NCI-H2171 treated with DMSO at 0.1 percent for 48 hours (cell line): ENCODE data around the gene RRP15.
A peak's percentile ranks its signal among the peaks of the same experiment; 100 is the strongest.
"Not testable (repeated sequence)": the region's sequence is repeated elsewhere in the genome, so short reads cannot be mapped to it uniquely, and the experiment has no call there.

ENCODE experiments used
- DNase-seq: peaks from one replicate; lab custom pipeline; 2025; lab: John Stamatoyannopoulos, UW

The RRP15 gene

DNA sequence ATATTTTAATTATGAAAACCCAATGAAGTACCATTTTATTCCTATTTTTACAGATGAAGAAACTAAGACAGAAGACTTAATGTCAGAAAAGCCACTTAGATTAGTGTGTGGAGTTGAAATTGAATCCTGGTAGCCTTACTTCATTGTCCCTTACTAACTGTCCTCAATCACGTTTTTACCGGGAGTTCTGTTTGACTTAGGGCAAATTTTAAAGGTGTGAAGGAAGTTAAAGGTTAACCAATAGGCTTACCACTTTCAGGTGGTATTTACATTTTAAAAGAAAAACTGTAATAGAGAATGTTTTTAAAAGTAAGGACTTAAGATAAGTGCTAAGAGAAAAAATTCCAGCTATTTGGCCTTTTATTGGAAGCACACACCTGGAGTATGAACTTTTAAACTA lies 12.4 kb downstream of the RRP15 start:
- DNase-seq: no peak

GRCh38 chr1:218297867-218298266 lies 12.8 kb downstream of the RRP15 start:
- no peak for DNase-seq

- peak; percentile 6 for DNase-seq
These were observed 13.3 kb downstream of the RRP15 start for GRCh38 chr1:218298398-218298797.

- peak; percentile 50 for DNase-seq
These were observed 14.3 kb downstream of the RRP15 start for GRCh38 chr1:218299416-218299815.

DNA sequence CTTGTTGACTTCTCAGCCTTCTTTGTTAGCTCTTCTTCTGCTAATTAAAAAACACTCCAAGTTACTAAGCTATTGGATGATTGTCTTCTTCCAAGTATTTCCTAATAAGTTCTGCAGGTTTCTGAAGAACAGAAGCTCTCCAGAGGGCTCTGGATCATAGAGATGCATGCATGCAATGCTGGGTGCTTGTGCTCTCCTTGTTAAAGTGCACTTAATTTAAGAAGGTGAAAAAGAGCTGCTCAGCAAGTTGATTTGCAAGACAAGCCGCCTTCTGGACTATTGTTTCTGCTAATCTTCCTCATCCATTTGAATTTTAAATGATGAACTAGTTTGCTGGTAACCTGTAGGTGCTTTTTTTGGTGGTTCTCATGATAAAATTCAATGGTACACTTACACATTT lies 16.1 kb downstream of the RRP15 start:
- DNase-seq: no peak

GRCh38 chr1:218302155-218302554 lies 17.1 kb downstream of the RRP15 start:
- no peak for DNase-seq

DNA sequence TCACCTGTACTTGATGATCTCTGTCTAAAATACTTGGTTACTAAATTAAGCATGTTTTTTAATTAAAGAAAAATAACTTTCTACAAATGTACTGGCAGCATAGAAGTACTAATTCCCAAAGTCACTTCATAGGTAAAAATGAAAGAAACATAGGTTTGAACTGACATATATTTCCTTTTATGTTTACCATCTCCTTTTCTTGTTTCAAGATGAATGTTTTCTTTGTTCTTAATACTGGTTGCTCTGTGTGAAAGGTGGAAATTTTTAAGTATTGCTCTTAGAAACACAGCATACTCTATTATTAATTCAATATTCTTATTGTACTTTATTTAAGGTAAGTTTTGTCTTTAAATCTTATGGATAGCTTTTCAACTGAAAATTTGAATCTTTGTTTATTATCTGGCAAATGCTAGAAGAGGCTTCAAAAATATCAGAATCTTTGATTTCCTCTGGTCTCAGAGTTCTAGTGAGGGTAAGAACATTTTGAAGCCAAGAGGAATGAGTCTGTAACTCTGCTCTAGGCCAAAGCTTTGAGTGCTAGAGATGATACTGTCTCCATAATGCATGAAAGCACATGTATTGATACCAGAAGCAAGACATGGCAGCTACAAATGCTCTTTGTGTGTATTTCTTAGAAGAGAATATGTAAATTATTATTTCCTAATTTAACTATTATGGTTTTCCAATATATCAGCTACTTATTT lies 18.2 kb downstream of the RRP15 start:
- no peak for DNase-seq

- peak; percentile 79 for DNase-seq
These were observed 19.4 kb downstream of the RRP15 start for GRCh38 chr1:218304281-218305039.

DNA sequence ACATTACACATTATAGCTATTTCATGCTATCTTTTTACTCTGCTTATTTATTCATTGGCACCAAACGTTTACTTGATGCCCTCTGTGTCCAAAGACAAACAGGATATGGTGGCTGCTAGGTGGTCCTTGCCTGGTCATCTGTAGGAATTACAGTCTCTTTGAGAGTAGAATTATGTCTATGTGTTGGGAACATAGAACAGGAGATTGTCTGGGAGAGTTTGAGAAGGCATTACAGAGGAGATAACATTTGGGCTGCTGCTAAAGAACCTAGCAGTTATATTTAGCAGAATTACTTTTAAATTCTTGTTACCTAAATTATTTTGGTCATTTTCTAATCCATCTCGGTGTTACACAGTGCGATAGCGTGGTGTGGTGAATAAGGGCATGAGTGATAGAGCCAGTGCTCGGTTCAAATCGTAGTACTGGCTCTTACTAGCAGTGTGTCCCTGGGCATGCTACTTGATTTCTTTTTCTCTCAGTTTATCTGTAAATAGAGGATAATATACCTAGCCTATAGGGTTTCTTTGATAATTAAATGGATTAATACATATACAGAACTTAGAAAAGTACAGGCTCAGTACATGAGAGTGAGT lies 20.5 kb downstream of the RRP15 start:
- DNase-seq: no peak

- DNase-seq: no peak
These were observed 27.4 kb downstream of the RRP15 start for GRCh38 chr1:218312509-218312908.

- no peak for DNase-seq
These were observed 29.2 kb downstream of the RRP15 start for GRCh38 chr1:218314316-218314715.

DNA sequence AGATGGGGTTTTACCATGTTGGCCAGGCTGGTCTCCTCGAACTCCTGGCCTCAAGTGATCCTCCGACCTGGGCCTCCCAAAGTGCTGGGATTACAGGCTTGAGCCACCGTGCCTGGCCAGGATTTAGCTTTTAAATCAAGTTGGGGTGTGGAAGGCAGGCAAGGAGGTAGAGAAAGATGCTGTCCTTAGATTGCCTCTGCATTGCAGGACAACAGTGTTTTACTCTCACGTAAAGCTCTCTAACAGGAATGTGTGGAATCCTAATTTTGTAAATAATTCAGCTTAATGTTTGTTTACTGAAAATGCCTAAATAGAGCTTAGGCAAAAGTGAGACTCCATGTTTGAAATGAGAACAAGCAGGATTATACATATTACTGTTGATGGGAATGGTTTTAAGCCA lies 30.5 kb downstream of the RRP15 start:
- no peak for DNase-seq

GRCh38 chr1:218317061-218317460 lies 32.0 kb downstream of the RRP15 start:
- no peak for DNase-seq

DNA sequence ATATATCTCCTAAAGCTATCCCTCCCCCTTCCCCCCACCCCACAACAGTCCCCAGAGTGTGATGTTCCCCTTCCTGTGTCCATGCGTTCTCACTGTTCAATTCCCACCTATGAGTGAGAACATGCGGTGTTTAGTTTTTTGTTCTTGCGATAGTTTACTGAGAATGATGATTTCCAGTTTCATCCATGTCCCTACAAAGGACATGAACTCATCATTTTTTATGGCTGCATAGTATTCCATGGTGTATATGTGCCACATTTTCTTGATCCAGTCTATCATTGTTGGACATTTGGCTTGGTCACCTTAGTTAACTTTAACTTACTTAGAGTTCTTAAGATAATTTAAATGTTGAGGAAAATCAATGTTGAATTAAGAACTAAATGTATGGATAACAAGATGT lies 35.1 kb downstream of the RRP15 start:
- DNase-seq: not testable (repeated sequence)

- no peak for DNase-seq
These were observed 37.7 kb downstream of the RRP15 start for GRCh38 chr1:218322762-218323161.

DNA sequence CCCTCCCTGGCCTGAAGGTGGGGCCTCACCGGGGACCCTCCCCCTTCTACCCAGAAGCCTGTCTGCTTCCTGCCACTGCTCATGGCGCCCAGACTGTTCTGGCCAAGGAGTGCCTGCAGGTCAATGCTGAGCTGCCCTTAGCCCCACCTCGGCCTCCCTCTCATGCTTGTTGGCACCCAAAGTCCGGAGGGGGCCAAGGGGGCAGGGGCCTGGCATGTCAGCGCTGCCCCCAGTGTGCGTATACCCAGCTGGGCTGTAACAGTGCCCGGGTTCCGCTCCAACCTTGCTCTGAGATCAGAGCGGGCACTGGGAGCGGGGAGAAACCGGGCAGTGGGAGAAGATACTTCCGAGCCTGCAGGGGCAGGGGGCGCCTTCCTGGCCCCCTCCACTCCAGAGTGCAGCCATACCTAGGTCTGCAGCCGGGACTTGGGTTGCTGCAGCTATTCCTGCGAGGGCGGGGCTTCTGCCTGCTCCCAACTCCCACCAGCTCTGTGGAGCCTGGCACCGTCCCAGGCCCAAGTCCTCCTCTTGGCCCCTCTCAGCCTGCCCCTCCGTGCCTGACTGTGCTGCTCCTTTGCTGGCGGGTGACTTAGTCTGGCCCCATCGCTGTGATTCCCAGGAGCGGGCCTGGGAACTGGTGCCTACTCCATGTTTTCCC lies 38.6 kb downstream of the RRP15 start:
- DNase-seq: no peak

GRCh38 chr1:218324226-218324580 lies 39.1 kb downstream of the RRP15 start:
- no peak for DNase-seq

DNA sequence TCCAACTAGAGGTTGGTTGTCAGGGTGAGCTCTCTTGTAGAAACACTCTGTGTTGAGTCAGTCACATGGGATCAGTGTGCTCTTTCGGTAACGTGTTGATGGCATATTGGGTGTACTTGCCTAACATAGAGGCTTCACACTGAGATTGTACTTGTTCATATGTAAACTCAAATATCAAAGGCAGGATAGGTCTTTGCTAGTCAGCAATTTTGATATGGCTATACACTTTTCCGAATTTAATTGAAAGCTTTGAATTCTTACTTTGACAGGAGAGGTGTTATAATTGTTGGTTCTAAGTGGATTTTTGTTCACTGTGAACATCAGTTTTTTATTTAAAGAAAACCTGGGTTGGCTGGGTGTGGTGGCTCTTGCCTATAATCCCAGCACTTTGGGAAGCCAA lies 43.7 kb downstream of the RRP15 start:
- DNase-seq: no peak

DNA sequence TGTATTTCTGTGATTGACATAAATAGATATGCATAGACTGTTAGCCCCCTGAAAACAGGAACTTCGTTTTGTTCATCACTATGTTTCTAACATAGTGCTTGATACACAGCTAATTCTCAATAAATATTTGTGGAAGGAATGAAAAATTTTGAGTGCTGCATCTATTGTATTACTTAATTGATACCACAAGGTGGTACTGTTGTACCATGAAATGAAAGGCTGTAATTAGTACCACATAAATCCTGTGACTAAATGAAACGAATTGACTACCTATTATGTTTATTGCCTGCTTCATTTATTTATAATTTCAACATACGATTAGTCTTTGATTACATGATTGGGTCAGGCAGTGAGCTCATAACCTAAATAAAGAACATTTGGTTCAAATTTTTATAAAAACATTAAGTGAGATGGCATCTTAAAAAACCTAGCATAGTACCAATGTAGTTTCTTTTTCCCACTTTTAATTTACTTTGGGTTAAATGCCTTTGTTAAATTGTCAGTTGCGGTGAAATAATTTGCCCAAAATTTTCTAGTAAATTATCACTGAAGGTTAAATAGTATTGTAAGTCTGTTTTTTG lies 45.0 kb downstream of the RRP15 start:
- peak; percentile 66 for DNase-seq

GRCh38 chr1:218332416-218332815 lies 47.3 kb downstream of the RRP15 start:
- DNase-seq: no peak

DNA sequence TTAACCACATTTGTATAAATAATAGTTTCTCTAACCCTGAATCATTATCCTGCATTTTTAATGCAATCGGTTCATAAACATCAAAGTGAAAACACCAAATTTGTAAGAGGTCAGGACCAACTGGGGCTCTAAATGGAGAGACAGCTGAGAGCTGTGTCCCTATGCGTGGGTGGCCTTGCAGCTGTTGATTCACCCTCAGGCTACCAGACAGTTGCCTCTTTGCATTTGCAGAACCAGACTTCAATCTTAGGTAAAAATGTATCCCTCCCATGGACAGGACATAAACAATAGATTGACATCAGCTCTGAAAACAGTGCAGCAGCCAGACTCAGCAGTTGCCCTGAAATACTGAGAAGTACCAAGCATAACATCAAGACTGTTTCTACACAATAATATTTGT lies 51.2 kb downstream of the RRP15 start:
- no peak for DNase-seq

DNA sequence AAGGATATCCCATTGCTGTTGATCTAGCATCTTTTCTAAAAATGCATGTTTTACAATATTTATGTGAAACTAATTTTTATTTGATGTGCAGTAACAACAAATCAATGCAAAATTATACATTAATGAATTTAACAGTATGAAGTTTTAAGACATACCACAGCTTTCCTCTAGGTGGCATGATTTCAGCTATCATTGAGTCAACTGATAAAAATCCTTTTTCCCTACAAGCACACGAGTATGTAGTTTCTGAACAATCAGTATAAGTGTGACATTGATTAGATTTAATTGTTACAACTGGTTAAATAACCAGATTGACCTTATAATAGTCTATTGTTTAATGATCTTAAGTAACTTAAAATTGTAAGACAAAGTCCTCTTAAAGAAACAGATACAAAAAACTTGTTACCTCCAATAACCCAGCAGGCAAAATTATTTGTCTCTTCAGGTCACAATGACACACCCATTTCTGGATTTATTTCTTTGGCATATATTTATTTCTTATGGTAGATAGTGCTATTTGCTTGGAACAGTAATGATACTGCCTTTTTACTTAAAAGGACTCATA lies 54.3 kb downstream of the RRP15 start:
- DNase-seq: peak; percentile 36
